SU-DHL-6 (cell line): Measurements from ENCODE around the gene MICAL2.

ENCODE experiments used
- EZH2phosphoT487 ChIP-seq: fragments of 200-600 bp; sonication (generic), shearing (Covaris generic); conservative IDR thresholded peaks from 2 replicates; pipeline ENCODE4 v1.6.1; 2018; ENCODE audit warnings: mild to moderate bottlenecking, antibody characterized with exemption, low read length, moderate library complexity, mixed read lengths
- TF ChIP-seq, protein P1 (sequence below): fragments of 200-600 bp; sonication (generic); IDR thresholded peaks from one replicate; pipeline ENCODE4 v1.5.1; 2017; ENCODE audit warnings: antibody characterized with exemption, mild to moderate bottlenecking, low read length, moderate library complexity; ENCODE audit not compliant: insufficient read depth, poor library complexity, severe bottlenecking

GRCh38 chr11:12276356-12276755 lies 166.0 kb downstream of the MICAL2 start:
- TF ChIP-seq, protein P1, sequence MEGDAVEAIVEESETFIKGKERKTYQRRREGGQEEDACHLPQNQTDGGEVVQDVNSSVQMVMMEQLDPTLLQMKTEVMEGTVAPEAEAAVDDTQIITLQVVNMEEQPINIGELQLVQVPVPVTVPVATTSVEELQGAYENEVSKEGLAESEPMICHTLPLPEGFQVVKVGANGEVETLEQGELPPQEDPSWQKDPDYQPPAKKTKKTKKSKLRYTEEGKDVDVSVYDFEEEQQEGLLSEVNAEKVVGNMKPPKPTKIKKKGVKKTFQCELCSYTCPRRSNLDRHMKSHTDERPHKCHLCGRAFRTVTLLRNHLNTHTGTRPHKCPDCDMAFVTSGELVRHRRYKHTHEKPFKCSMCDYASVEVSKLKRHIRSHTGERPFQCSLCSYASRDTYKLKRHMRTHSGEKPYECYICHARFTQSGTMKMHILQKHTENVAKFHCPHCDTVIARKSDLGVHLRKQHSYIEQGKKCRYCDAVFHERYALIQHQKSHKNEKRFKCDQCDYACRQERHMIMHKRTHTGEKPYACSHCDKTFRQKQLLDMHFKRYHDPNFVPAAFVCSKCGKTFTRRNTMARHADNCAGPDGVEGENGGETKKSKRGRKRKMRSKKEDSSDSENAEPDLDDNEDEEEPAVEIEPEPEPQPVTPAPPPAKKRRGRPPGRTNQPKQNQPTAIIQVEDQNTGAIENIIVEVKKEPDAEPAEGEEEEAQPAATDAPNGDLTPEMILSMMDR, result no peak
- TF ChIP-seq EZH2phosphoT487, result no peak
